Stimulated activated CD8-positive, alpha-beta memory T cell treated with anti-CD3 and anti-CD28 coated beads, Interleukin-12 subunit alpha, Interleukin-12 subunit beta, amount 100 ng/mL, for 4 hours (primary cell): ENCODE measurements around the gene CNDP1.
"Not testable (repeated sequence)": the region's sequence is repeated elsewhere in the genome, so short reads cannot be mapped to it uniquely, and the experiment has no call there.

Source experiments
- DNase-seq: peaks from one replicate; pipeline ENCODE4 v3.0.0-alpha.2; 2020; ENCODE audit warnings: low read depth

The CNDP1 gene

DNA sequence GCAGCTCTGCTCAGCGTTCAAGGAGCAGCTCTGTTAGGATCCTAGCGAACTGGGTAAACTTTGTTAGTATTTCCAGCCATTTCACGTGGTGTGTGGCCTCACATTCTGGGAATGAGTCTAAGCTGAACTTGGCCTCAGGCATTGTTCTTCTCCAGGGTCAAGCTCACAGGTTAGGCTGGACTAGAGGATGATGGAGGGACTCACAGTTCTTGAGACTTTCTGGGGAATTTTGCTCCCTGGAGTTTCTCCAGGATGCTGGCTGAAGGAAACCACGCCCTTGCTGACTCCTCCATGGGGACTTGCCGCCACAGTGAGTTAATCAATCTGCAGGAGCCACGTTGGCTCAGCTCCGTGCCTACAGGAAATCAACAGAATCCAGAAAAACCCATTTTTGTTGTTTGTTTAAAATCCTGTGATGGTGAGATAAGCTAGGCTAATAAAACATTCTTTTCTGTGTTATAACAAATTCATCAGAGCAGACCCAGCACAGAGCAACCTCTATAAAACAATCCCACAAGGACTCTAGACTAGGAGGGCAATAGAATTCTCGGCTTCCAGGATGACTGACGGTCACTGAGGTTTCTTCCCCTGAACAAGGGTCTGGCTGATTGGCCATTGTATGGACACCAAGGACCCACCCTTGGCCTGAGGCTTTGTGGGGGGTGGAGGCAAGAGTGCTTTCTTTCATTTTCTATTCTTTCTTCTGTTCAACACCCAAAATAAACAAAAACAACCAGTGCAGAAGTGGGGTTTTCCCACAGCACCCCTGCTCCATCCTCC lies 12.6 kb downstream of the CNDP1 start:
- no peak for DNase-seq

DNA sequence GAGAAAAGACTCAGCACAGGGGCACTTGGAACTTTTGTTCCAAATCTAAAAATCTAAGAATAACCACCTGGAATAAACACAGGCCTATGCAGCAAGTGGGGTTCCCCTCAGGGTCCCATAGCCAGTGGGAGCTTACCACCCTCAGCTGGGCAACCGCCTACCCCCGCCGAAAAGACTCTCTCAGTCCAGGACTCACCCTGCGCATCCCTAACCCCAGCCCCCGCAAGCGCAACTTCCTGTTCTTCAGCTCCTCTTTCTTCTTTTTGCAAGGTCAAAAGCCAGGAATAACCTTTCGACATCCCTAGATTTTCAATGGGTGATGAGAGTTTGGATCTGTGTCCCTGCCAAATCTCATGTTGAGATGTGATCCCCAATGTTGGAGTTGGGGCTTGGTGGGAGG lies 13.6 kb downstream of the CNDP1 start:
- DNase-seq = no peak

DNA sequence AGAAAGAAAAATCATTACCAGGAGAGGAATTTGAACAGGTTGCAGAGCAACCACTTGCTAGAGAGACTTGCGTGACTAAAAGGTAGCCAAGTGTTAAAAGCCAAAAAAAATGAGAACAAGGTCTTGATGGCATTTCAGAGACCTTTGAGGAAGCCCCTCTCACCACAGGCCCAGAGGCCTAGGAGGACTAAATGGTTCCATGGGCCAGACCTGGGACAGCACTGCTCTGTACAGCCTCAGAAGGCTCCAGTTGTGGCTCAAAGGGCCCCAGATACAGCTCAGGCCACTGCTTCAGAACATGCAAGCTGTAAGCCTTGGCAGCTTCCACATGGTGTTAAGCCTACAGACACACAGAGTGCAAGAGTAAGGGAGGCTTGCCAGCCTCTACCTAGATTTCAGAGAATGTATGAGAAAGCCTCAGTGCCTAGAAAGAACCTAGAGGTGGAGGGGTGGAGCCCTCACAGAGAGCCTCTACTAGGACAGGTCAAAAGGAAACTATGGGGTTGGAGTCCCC lies 15.3 kb downstream of the CNDP1 start:
- DNase-seq = no peak

DNA sequence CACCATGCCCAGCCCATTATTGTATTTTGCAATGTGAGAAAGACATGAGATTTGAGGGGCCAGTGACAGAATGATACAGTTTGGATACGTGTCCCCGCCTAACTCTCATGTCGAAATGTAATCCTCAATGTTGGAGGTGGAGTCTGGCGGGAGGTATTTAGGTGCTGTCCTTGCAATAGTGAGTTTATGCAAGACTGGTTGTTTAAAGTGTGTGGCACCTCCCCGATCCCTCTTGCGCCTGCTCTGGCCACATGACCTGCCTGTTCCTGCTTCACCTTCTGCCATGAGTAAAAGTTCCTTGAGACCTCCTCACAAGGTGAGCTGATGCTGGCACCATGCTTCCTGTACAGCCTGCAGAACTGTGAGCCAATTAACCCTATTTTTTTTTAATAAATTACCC lies 16.6 kb downstream of the CNDP1 start:
- DNase-seq = no peak

DNA sequence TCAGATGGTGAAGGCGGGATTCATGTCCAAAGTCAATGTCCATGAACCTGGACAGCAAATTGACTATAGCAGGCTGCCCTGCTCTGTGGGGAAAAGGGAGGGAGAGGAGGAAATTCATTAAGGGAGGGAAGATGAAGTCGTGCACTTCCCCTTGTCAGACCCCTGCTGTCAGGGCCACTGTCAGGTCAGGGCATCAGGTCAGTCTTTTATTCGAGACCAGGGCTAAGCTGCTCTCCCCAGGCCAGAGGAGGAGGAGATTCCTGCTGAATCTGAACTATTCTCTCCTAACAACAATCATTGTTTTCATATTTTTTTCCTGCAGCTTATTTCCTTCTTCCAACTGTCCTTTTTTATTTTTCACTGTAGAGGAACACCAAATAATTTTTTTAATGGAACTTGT lies 17.2 kb downstream of the CNDP1 start:
- no peak for DNase-seq

DNA sequence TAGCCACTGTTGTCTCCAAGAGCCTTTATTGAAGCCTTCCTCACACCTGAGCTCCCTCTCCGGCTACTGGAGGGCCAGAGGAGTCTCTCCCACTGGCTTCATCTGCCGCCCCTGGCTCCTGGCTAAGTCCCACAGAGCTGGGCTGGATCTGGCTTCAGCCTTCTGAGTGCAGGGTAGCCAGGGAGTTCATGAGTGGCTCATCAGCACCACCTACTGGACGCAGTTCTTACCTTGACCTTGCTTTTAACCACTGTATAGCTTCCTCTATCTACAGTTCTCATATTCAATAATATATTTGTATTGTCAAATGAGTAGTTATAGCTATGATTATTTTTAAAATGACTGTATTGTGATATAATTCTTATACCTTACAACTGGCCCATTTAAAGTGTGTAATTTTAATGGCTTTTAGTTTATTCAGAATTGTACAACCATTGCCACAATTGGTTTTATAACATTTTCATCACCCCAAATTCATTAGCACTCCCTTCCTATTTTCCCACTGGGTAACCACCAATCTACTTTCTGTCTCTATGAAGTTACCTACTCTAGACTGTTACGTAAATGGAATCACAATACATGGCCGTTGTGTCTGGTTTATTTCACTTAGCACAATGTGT lies 17.7 kb downstream of the CNDP1 start:
- DNase-seq = peak; percentile 30

DNA sequence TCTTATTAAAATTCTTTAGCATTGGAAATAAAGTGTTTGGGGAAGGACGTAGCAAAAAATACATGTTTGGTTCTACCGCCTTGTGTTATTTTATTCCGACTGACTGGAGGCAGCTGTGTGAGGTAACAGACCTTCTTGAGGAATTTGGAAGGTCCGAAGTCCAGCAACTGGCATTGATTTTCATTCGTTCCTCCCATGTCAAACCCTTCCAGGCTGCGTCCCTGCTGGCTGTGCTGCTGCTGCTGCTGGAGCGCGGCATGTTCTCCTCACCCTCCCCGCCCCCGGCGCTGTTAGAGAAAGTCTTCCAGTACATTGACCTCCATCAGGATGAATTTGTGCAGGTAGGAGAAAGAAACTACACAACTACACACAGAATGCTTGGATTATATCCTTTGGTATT lies 21.8 kb downstream of the CNDP1 start:
- no peak for DNase-seq

DNA sequence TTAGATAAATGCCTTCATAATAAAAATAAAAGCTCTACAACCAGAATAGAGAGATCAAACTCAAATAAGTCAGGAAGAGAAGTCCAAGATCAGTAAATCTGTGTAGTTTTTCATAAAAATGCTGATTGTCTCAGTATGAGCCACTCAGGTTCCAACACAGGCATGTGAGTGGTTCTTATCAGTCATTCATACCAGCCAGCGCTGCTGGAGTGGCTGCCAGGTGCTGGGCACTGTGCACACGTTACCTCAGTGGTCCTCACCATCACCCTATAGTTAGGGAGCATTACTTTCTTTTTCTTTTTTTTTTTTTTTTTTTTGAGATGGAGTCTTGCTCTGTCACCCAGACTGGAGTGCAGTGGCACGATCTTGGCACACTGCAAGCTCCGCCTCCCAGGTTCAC lies 23.8 kb downstream of the CNDP1 start:
- DNase-seq = no peak

DNA sequence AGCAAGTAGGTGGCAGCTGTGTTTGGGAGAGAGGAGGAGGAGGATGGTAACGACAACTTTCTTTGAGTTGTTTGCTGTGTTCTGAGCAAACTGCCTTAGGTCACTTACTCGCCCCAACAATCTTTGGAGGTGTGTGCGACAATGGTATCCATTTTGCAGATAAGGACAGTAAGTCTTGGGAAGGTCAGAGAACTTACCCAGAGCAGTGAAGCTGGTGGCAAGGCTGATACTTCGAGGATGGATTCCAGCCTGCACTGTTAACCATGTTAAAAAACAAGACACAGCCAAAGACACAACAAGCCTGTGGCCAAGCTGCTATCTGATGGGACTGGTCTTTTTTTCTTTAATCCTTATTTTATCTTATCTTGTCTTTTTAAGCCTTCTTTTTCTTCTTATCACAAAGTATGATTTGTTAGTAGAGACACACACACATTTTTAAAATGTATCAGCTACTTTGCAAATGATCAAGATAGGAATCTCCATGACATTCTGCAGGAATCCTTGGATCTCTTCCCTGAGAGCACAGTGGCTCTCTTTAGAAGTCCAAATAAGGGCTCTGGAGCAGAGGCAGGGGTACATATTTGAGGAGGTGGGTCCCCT lies 27.9 kb downstream of the CNDP1 start:
- DNase-seq = no peak

DNA sequence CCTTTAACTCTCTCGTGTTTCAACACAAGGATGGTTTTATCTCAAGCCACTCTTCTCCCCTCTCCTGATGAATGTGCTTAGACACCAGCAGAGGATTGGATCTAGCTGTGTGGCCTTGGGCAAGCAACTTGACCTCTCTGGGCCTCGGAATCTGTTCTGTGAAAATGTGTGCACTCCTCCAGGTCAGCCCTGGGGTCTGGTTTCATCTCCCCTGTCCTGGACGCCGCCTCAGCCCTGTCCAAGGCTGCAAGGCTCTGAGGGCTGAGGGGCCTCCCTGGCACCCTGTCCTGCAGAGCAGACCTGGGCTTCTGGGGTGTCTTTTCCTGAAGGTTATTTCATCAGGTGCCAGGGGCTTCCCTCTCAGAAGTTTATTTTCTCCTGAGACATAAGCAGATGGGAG lies 28.5 kb downstream of the CNDP1 start:
- no peak for DNase-seq

DNA sequence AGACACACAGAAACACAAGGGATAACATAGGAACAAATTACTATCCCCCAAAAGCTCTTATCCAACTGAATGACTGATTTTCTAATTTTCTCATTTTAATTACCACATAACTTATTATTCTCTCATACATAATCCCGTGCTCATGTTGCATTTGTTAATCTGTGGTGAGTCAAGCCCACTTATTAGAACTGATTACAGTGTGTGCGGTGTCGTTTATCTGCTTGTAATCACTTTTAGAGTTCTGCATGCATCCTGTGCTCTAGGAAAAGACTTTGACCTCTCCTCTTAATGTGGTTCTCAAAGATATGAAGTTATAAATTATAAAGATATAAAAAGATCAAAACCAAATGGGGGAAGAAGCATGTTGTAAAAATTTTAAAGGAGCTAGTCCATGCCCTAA lies 29.7 kb downstream of the CNDP1 start:
- no peak for DNase-seq

DNA sequence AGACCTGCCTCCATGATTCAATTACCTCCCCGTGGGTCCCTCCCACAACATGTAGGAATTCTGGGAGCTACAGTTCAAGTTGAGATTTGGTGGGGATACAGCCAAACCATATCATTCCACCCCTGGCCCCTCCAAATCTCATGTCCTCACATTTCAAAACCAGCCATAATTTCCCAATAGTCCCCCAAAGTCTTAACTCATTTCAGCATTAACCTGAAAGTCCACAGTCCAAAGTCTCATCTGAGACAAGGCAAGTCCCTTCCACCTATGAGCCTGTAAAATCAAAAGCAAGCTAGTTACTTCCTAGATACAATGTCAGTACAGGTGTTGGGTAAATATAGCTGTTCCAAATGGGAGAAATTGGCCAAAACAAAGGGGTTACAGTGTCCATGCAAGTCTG lies 30.9 kb downstream of the CNDP1 start:
- not testable (repeated sequence) for DNase-seq

DNA sequence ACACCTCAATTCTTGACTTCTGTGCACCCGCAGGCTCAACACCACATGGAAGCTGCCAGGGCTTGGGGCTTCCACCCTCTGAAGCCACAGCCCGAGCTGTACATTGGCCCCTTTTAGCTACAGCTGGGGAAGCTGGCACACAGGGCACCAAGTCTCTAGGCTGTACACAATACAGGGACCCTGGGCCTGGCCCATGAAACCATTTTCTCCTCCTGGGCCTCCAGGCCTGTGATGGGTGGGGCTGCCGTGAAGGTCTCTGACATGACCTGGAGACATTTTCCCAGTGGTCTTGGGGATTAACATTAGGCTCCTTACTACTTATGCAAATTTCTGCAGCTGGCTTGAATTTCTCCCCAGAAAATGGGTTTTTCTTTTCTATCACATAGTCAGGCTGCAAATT lies 31.7 kb downstream of the CNDP1 start:
- DNase-seq = not testable (repeated sequence)

DNA sequence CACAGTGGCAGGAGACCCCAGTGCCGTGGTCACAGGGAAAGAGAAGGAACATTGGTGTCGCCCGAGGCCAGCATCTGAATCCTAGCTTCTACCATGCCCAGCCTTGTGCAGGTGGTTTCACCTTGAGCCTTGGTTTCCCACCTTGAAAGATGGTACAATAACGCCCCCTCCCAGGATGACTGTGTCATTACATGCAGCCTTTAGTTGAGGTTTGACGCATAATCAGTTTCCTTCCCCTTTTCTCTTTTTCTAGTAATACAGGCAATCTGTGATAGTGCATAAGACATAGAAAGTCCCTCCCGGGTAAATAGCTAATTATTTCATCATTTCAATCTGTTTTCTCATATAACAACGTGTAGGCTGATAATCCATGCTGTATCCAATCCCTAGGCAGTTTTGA lies 33.5 kb downstream of the CNDP1 start:
- DNase-seq = no peak

DNA sequence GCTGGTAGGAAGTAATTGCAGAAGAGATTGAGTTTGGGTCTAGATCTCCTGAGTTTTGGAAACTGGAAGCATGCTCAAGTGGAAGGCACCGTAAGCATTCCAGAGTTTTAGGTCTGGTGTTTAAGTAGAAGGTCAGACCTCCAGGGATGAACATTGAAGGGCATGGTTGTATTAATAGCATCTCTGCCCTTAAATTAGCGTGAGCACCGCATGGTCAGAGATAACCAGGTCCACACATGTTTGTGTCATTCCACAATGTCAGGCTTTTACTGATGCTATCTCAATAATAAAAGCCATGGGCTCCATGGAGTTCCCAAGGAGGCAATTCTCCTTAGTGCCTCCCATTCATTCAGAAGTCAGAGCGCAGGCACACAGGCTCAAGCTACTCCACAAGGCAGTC lies 35.1 kb downstream of the CNDP1 start:
- DNase-seq = no peak

DNA sequence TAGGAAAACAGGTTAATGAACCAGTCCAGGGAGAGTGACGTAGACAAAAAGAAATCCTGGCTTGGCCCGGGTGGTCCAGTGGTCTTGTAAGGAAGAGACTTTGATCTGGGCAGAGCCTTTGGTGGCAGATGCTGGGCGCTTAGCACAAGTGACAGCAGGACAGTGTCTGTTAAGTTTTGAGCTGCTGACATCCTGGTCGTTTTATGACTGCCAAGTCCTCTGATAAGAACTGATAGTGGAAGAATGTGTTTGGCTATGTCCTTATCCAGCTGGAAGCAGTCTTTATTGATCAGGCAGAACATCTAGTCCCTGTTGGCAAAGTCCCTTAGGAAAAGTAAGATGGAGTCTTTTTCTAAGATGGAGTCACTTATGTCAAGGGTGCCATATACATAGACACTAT lies 36.0 kb downstream of the CNDP1 start:
- no peak for DNase-seq

DNA sequence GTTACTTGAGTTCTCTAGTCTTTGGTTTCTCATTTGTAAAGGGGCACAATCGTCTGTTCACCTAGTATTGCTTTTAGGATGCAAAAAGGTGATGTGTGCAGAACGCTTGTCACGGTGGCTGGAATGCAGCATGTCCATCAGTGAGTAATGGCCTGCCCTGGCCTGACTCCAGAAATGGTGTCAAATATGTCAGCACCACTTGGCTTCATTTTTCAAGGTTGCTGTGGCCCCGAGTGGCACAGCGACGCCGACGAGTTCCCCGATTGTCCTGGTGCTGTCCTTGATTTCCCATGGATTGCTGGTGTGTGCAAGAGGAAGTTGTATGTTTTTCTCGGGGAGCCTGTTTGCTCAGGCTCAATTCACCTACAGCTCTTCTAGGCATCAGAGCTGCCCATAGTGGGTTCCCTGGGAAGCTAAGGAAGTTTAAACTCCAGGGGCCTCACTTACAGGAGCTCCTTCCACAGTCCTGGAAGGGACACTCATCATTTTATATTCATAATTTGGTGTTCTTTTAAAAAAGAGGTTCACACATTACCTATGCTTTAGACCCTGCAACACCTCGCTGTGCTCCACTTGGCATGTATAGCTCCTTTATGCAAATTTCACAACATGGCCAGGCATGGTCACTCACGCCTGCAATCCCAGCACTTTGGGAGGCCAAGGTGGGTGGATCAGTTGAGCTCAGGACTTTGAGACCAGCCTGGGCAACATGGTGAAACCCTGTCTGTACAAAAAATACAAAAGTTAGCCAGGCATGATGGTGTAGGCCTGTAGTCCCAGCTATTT lies 37.8 kb downstream of the CNDP1 start:
- DNase-seq = no peak

DNA sequence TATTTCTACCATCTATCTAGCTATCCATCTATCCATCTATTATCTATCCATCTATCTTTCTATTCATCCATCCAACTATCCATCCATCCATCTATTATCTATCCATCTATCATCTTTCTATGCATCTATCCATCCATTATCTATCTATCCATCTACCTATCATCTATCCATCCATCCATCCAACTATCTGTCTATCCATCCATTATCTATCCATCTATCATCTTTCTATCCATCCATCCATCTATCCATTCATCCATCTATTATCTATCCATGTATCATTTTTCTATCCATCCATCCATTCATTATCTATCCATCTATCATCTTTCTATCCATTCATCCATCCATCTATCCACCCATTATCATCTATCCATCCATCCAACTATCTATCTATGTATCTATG lies 38.8 kb downstream of the CNDP1 start:
- no peak for DNase-seq

DNA sequence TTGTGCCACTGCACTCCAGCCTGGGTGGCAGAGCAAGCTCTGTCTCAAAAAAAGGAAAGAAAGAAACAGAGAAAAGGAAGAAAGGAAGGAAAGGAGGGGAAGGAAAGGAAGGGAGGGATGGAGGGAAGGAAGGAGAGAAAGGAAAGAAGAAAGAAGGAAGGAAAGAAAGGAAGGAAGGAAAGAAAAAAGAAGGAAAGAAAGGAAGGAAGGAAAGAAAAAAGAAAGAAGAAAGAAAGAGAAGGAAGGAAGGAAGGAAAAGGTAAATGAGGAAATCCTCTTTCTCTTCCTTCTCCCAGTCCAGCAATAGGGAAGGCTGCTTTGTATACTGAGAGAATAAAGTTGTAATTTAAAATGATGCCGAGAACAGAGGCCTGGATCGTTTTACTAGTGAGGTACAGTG lies 40.6 kb downstream of the CNDP1 start:
- DNase-seq = no peak

DNA sequence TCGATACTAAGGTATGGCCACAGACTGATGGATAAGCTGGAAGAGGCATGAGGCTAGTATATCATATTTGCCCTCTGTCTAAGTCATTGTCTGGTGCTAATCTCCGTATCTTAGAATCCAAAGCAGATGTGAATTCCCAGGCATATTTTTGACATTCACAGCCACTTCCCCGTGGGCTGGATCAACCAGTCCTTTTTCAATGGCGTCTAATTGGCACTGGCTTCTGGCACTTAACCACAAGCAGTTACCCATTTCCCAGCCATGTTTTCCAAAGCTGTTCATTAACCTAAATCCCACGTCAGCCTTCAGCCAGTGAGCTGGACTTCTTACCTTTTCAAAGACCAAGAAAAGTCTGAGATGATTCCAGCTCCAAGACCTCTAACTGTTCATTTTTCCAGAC lies 42.7 kb downstream of the CNDP1 start:
- no peak for DNase-seq

DNA sequence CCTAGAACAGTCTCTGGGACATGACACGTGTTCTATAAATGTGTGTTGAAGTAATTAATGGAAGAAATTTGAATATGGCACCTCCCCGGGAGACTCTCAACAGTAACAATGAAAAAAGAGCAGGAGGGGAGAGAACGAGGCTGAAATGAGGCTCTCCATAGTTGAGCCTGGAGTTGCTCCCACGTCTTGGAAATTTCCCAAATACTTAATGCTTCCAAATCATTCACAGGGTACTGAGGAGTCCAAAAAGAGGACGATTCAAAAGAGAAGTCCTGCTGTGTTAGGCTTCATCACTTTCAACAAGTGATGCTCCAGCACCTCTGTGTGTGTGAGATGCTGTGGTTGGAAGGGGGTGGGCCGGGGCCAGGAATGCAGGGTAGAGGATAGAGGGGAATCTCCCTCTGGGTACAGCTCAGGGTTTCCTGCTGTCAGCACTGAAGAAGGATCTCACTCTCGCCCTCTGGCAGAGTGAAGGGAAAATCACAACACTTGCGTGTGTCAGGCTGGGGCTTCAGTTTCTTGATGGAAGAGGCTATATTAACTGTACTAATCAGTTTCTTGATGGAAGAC lies 45.3 kb downstream of the CNDP1 start:
- no peak for DNase-seq

DNA sequence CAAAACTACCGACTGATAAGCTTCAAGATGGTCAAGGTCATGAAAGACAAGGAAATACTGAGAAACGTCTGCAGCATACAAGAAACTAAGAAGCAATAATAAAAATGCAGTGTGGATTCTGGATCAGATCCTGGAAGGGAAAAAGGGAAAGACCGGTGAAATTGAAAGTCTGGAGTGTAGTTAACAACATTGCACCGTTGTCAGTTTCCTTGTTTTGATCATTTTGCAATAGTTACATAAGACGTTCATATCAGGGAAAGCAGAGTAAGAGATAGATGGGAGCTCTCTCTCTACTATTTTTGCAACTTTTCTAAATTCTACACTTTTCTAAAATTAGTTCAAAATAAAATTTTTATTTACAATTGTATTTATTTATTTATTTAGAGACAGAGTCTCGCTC lies 48.3 kb downstream of the CNDP1 start:
- no peak for DNase-seq
